Choroid plexus epithelial cell (primary cell): ENCODE data around the gene XRCC1.
"Not testable (repeated sequence)": the region's sequence is repeated elsewhere in the genome, so short reads cannot be mapped to it uniquely, and the experiment has no call there.

ENCODE experiments used
- DNase-seq: peaks from one replicate; pipeline ENCODE4 v3.0.0-alpha.2; 2010; ENCODE audit warnings: low read depth
- H3K4me3 ChIP-seq: 2 replicates; pipeline ENCODE4 v1.5.1; 2011; ENCODE audit warnings: low read depth, mild to moderate bottlenecking, control low read depth, low read length, moderate library complexity
- CTCF ChIP-seq: conservative IDR thresholded peaks from 2 replicates; pipeline ENCODE4 v1.5.1; 2011; ENCODE audit warnings: low read depth, mild to moderate bottlenecking, control low read depth, inconsistent platforms, low read length, moderate library complexity

XRCC1 gene

DNA sequence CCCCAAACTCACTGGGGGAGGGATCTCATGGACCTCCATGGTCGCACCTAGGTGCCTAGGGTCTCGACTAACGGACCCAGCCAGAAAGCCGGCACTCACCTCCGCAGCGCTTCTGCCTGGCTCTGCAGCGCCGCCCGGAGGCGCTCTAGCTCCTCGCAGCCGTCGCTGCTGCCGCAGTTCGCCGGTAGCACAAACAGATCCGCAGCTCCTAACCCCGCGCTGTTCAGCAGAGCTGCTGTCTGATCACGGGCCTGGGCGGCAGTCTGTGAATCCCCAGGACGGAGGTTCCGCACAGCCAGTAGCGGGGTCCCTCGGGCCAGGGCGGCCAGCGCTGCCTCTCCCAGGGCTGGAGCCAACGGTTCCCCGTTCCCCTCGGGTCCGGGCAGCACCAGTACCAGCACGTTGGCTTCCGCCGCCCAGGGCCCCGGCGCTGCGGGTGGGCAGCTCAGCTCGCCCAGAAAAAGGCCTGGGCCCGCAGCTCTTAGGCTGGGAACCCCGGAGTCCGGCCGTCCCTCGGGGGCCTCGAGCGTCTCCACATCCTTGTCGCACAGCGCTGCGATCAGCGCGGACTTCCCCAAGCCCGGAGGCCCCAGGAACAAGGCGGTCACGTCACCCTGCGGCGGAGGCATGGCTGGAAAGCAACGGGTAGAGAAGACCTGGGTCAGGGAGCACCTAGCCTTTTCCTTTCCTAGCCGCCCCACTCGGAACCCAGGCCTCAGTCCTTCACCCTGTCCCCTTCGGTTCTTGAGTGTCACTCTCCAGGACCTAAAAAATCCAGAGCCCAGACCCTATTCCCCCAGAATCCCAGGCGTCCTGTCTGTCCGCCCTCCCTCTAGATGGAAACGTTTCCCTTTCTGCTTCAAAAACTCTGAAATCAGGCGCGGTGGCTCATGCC lies 19.6 kb upstream of the XRCC1 start:
- H3K4me3 ChIP-seq: peak overlapping the region; percentile 85
- DNase-seq: peak; percentile 86
- TF ChIP-seq CTCF: peak; percentile 97

- peak overlapping the region; percentile 85 for H3K4me3 ChIP-seq
- no peak for DNase-seq
- TF ChIP-seq CTCF: no peak
Measured at GRCh38 chr19:43594081-43594697, 18.9 kb upstream of the XRCC1 start.

GRCh38 chr19:43592800-43593350 lies 17.5 kb upstream of the XRCC1 start:
- H3K4me3 ChIP-seq: no peak overlapping the region
- TF ChIP-seq CTCF: no peak
- no peak for DNase-seq

GRCh38 chr19:43591904-43592772 lies 16.8 kb upstream of the XRCC1 start:
- no peak for DNase-seq
- TF ChIP-seq CTCF: no peak
- no peak overlapping the region for H3K4me3 ChIP-seq

DNA sequence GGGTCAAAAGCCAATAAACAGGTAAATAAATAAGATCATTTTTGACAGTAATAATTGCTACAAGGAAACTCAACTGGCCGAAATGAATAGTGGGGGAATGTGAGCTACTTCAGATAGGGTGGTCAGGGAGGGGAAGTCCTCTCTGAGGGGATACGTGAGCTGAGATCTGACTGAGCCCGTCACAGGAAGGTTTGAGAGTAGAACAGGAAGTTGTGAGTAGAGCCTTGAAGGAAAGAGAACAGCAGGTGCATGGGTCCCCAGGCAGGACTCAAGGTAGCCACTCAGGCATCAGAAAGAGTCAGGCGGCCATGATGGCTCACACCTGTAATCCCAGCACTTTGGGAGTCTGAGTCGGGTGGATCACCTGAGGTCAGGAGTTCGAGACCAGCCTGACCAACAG lies 14.4 kb upstream of the XRCC1 start:
- H3K4me3 ChIP-seq: no peak overlapping the region
- DNase-seq: no peak
- TF ChIP-seq CTCF: no peak

GRCh38 chr19:43589277-43589676 lies 13.9 kb upstream of the XRCC1 start:
- no peak for DNase-seq
- no peak for TF ChIP-seq CTCF

GRCh38 chr19:43587029-43587428 lies 11.7 kb upstream of the XRCC1 start:
- H3K4me3 ChIP-seq, DNase-seq: not testable (repeated sequence)

More at GRCh38 chr19:43589277-43589676, 13.9 kb upstream of the XRCC1 start:
- H3K4me3 ChIP-seq: no peak overlapping the region
